ENCODE results near the gene GCNT2. TPM values are rescaled to one million over a fixed set of nuclear protein-coding genes. Genes with fewer than 3 reads are reported as not detected.

The GCNT2 gene
- 4.6 to 7.8 TPM (median 4.9 TPM) in 5 replicates for total RNA-seq (2022; extraction: Qiagen RNA extraction)

DNA sequence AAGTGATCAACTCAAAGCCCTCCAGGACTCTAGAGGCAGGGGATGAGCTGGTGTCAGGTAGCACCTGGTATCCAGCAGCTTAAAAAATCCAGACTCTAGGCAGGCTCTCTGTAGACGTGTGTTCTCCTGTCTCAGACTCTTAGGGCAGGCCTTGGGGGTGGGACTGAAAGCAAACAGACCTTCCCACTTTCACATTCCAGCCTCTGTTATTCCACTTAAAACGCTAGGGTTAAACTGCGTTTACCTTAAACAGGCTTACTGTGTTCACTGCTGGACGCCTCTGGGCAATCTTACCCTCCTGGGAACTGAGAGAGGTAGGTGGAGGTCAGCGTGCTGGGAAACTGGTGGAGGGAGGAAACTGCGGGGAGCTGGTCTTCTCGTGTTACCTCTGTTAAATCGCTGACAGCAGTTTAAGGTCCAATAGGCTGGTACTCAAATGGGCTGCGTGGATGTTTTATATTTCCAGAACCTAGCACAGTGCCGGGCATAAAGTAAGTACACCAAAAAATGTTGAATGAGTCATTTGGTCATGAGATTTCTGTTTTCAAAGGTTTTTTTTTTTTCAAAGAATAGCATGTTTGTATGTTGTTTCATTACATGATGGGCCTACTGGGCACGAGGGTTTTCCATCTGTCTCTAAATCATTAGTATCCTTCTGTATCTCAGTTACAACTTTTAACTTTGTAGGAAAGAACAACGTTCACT lies at the start of gene GCNT2:
GCNT2 (plus strand) TSS at position 248 of the 705 bp plus-strand sequence. CDS start 7,561 bp downstream, outside the sequence.

Other genes with a start within 250 kb of the GCNT2 start
- gene TFAP2A, start 106.3 kb upstream of the GCNT2 start, total RNA-seq (2022; extraction: Qiagen RNA extraction): 9.1 to 10.4 TPM (median 9.5 TPM) in 5 replicates
- 1.5 to 2.7 TPM (median 2.1 TPM) in 5 replicates for gene C6orf52, start 173.3 kb downstream of the GCNT2 start, total RNA-seq (2022; extraction: Qiagen RNA extraction)
- 17.2 to 22.9 TPM (median 19.6 TPM) in 5 replicates for gene PAK1IP1, start 173.6 kb downstream of the GCNT2 start, total RNA-seq (2022; extraction: Qiagen RNA extraction)
- gene TMEM14C, start 201.7 kb downstream of the GCNT2 start, total RNA-seq (2022; extraction: Qiagen RNA extraction): 141 to 168 TPM (median 150 TPM) in 5 replicates
- gene TMEM14B, start 226.5 kb downstream of the GCNT2 start, total RNA-seq (2022; extraction: Qiagen RNA extraction): 122 to 161 TPM (median 139 TPM) in 5 replicates